ENCODE measurements around the gene IQGAP3.

- TF ChIP-seq CTCF (IDR thresholded peaks at IDR 0.05; ENCODE audit: poor library complexity) (no peak), EZH2phosphoT487 (IDR thresholded peaks at IDR 0.05; ENCODE audit: low read depth, severe bottlenecking, unreplicated experiment) (no peak), EZH2 (IDR thresholded peaks at IDR 0.05; ENCODE audit: borderline replicate concordance) (no peak)
Measured at GRCh38 chr1:156490401-156491032, 81.8 kb downstream of the IQGAP3 start.
